HG03135 (cell line): ENCODE data around the gene PPP1R2C.

Experiments
- ATAC-seq: cut with Tn5 transposase; IDR thresholded peaks from one replicate; pipeline ENCODE4 v1.9.1; 2021; ENCODE audit warnings: mild to moderate bottlenecking, moderate library complexity; ENCODE audit not compliant: unreplicated experiment

The PPP1R2C gene

GRCh38 chrX:42751573-42751972 is 26.4 kb downstream of the PPP1R2C start:
- no peak for ATAC-seq

- no peak for ATAC-seq
Observed at GRCh38 chrX:42748067-42748850, 29.7 kb downstream of the PPP1R2C start.

DNA sequence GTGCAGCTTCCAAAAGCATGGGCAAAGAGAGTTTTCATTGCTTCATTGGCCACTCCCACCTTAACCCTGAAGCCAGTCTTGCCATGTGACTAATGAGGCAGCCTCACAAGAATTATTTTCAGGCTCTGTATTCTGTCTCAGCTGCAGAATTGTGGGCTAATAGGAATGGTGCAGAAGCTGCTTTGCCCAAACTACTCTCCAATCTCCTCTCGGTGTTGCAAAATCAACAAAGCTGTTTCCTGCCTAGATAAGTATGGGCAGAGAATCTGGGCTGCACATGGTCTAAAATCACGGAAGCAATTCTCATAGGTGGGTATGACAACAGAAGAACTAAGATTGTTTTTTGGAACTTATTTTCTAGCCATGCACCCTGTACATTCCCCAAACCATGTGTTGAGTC is 31.4 kb downstream of the PPP1R2C start:
- ATAC-seq, result no peak

- no peak for ATAC-seq
Observed at GRCh38 chrX:42740456-42740855, 37.5 kb downstream of the PPP1R2C start.

DNA sequence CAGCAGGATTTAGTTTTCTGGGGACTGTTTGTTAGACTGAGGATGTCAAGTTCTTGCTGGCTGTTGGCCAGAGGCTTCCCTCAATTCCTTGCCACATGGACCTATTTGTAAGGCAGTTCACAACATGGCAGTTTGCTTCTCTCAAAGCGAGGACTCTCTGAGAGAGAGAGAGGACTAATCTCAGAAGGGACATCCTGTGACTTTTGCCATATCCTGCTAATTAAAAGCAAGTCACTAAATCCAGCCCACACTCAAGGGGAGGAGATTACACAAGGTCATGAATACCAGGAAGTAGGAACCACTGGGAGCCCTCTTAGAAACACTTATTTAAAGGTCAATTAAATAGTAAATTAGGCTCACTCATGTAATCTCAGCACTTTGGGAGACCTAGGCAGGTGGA is 38.2 kb downstream of the PPP1R2C start:
- no peak for ATAC-seq

DNA sequence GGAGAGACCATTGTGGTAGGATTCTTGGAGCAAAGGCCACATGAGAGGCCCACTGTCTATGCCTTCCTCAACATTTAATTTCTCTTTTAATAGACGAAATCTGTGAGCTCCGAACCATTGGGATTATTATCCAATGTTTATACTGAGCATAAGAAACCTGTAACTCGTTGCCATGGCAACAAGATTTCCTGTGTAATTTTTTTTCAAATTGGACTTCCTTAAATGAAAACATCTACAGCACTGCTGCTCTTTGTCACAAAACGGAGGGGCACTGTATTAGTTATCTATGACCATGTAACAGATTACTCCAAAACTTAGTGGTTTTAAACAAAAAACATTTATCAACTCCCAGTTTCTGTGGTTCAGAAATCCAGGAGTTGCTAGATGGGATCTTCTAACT is 38.7 kb downstream of the PPP1R2C start:
- no peak for ATAC-seq

GRCh38 chrX:42738552-42738951 is 39.4 kb downstream of the PPP1R2C start:
- no peak for ATAC-seq

- no peak for ATAC-seq
Observed at GRCh38 chrX:42735250-42735649, 42.7 kb downstream of the PPP1R2C start.

- no peak for ATAC-seq
Observed at GRCh38 chrX:42732506-42732905, 45.5 kb downstream of the PPP1R2C start.
